Panc1 (cell line): ENCODE data around the gene NSD1. TPM values are rescaled to one million over a fixed set of nuclear protein-coding genes. Genes with fewer than 3 reads are reported as not detected.

ENCODE experiments used
- ATAC-seq: fragments of 200-7000 bp; cut with Tn5 transposase; 2 replicates; pipeline ENCODE4 v1.9.1; 2020; ENCODE audit warnings: mild to moderate bottlenecking, moderate library complexity
- BruUV-seq: library from RNA; stranded (reverse); fragments of 400-500 nt; replicated peaks from 2 replicates; lab custom pipeline; 2021; lab: Mats Ljungman, UMichigan
- CTCF ChIA-PET: fragments of 300-600 bp; sonication (Branson Sonifier 250); formaldehyde crosslinking; loops from one replicate; lab custom pipeline; 2022; ENCODE audit warnings: antibody characterized with exemption; lab: Charles Lee
- POLR2A ChIA-PET: fragments of 300-600 bp; sonication (Branson Sonifier 250); formaldehyde crosslinking; loops from one replicate; lab custom pipeline; 2022; ENCODE audit warnings: antibody characterized with exemption; lab: Charles Lee
- DNase-seq: peaks from one replicate; pipeline ENCODE4 v3.0.0-alpha.2; 2010; ENCODE audit warnings: low read depth, low spot score
- H3K27ac ChIP-seq: 2 replicates; pipeline ENCODE4 v1.5.1; 2011; ENCODE audit warnings: mild to moderate bottlenecking, low read length, inconsistent platforms
- H3K27me3 ChIP-seq: fragments of 200-500 bp; sonication (Bioruptor generic); 2 replicates; pipeline ENCODE4 v1.6.0; 2014; ENCODE audit warnings: low read length, inconsistent platforms; ENCODE audit not compliant: control insufficient read depth, insufficient read depth
- H3K36me3 ChIP-seq: fragments of 200-500 bp; sonication (Bioruptor generic); 2 replicates; pipeline ENCODE4 v1.5.1; 2014; ENCODE audit warnings: inconsistent platforms, mild to moderate bottlenecking, low read length, moderate library complexity; ENCODE audit not compliant: control insufficient read depth, insufficient read depth
- H3K4me1 ChIP-seq: 2 replicates; pipeline ENCODE4 v1.5.1; 2011; ENCODE audit warnings: inconsistent platforms, mild to moderate bottlenecking, low read length, moderate library complexity; ENCODE audit not compliant: control insufficient read depth, insufficient read depth
- H3K4me3 ChIP-seq, 2 experiments: 2 replicates each; pipeline ENCODE4 v1.5.1; 2011 to 2012; ENCODE audit warnings: low read depth in 2 of 2, low read length in 2 of 2, mild to moderate bottlenecking in 2 of 2, inconsistent platforms in 1 of 2, moderate library complexity in 1 of 2
- H3K9me3 ChIP-seq: fragments of 200-500 bp; sonication (Bioruptor generic); 2 replicates; pipeline ENCODE4 v1.5.1; 2014; ENCODE audit warnings: low read depth, mild to moderate bottlenecking, inconsistent platforms, low read length, moderate library complexity; ENCODE audit not compliant: control insufficient read depth, insufficient read depth
- CTCF ChIP-seq: fragments of 450-650 bp; IDR thresholded peaks from 2 replicates; pipeline ENCODE4 v1.5.1; 2017; ENCODE audit warnings: mild to moderate bottlenecking
- POLR2AphosphoS5 ChIP-seq: IDR thresholded peaks from 2 replicates; pipeline ENCODE4 v1.6.1; 2012; ENCODE audit warnings: mild to moderate bottlenecking, low read depth, low read length, moderate library complexity
- SIN3A ChIP-seq: IDR thresholded peaks from 2 replicates; pipeline ENCODE4 v1.6.1; 2012; ENCODE audit warnings: low read depth, mild to moderate bottlenecking, low read length, moderate library complexity, borderline replicate concordance; ENCODE audit not compliant: insufficient read depth
- TCF7L2 ChIP-seq: IDR thresholded peaks from 2 replicates; pipeline ENCODE4 v1.6.1; 2011; ENCODE audit warnings: mild to moderate bottlenecking, low read depth, low read length, inconsistent platforms
- in situ Hi-C: cut with HindIII; loops from 2 replicates; pipeline ENCODE4 v1.10.0; 2016; ENCODE audit warnings: low sequenced_read_pairs, low pct_unique_long_range_greater_than_20kb
- intact Hi-C: fragments of 100-400 bp; cut with micrococcal nuclease; formaldehyde crosslinking; loops from one replicate; pipeline ENCODE4 v1.10.0; 2022; ENCODE audit not compliant: unreplicated experiment
- total RNA-seq: library from RNA; stranded (reverse); gene quantifications from one replicate; pipeline ENCODE4 v1.2.1, GENCODE V29; 2021; ENCODE audit not compliant: unreplicated experiment
- TF ChIP-seq, protein P1 (sequence below), 2 experiments: IDR thresholded peaks; 2 replicates each; pipeline ENCODE4 v1.6.1; 2011 to 2012; ENCODE audit warnings: low read depth in 2 of 2, control low read depth in 1 of 2, low read length in 1 of 2, mild to moderate bottlenecking in 1 of 2, moderate library complexity in 1 of 2; ENCODE audit not compliant: insufficient read depth in 1 of 2

Gene NSD1
- total RNA-seq, 1 experiment from 2014 or later: 58.7 TPM

DNA sequence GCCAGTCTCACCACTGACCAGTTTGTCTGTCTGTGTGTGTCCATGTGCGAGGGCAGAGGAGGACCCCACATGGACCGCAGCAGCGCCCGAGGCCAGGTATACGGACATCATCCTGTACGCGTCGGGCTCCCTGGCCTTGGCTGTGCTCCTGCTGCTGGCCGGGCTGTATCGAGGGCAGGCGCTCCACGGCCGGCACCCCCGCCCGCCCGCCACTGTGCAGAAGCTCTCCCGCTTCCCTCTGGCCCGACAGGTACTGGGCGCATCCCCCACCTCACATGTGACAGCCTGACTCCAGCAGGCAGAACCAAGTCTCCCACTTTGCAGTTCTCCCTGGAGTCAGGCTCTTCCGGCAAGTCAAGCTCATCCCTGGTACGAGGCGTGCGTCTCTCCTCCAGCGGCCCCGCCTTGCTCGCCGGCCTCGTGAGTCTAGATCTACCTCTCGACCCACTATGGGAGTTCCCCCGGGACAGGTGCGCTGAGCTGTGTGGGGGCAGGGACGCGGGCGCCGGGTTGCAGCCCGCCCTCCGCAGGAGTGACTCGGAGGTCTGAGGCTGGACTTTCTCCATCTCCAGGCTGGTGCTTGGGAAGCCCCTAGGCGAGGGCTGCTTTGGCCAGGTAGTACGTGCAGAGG is 40.4 kb upstream of the NSD1 start:
- no peaks in the 10 kb centered on the region for H3K9me3 ChIP-seq
- ChIA-PET POLR2A (no interaction called here), CTCF (no interaction called here)
- in situ Hi-C loops (no loop called here), intact Hi-C loops (no loop called here)
- no peak overlapping the region for H3K27ac ChIP-seq
- H3K4me1 ChIP-seq: peaks cover 4% of the 10 kb centered on the region; the same call in 1 of the 2 replicates
- ATAC-seq: no peak
- H3K4me3 ChIP-seq: no peak overlapping the region
- no TSS peak for BruUV-seq
- no peak for TF ChIP-seq CTCF
- no peak for TF ChIP-seq SIN3A
- TF ChIP-seq POLR2AphosphoS5: no peak
- TF ChIP-seq, protein P1, sequence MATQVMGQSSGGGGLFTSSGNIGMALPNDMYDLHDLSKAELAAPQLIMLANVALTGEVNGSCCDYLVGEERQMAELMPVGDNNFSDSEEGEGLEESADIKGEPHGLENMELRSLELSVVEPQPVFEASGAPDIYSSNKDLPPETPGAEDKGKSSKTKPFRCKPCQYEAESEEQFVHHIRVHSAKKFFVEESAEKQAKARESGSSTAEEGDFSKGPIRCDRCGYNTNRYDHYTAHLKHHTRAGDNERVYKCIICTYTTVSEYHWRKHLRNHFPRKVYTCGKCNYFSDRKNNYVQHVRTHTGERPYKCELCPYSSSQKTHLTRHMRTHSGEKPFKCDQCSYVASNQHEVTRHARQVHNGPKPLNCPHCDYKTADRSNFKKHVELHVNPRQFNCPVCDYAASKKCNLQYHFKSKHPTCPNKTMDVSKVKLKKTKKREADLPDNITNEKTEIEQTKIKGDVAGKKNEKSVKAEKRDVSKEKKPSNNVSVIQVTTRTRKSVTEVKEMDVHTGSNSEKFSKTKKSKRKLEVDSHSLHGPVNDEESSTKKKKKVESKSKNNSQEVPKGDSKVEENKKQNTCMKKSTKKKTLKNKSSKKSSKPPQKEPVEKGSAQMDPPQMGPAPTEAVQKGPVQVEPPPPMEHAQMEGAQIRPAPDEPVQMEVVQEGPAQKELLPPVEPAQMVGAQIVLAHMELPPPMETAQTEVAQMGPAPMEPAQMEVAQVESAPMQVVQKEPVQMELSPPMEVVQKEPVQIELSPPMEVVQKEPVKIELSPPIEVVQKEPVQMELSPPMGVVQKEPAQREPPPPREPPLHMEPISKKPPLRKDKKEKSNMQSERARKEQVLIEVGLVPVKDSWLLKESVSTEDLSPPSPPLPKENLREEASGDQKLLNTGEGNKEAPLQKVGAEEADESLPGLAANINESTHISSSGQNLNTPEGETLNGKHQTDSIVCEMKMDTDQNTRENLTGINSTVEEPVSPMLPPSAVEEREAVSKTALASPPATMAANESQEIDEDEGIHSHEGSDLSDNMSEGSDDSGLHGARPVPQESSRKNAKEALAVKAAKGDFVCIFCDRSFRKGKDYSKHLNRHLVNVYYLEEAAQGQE (IDR thresholded peaks at IDR 0.05; ENCODE audit: insufficient read depth in 1 of 2, low read depth in 2 of 2, low read length in 1 of 2): no peak
- no peaks in the 10 kb centered on the region for H3K36me3 ChIP-seq
- no peak for DNase-seq
- H3K27me3 ChIP-seq: no peaks in the 10 kb centered on the region

GRCh38 chr5:177093803-177094202 is 39.8 kb upstream of the NSD1 start:
- no peak for DNase-seq
- in situ Hi-C loops: no loop called here
- no peak overlapping the region for H3K27ac ChIP-seq
- H3K27me3 ChIP-seq: no peaks in the 10 kb centered on the region
- TF ChIP-seq CTCF (no peak), TCF7L2 (no peak), SIN3A (no peak), POLR2AphosphoS5 (no peak)
- TF ChIP-seq, protein P1 (IDR thresholded peaks at IDR 0.05; ENCODE audit: insufficient read depth in 1 of 2, low read depth in 2 of 2, low read length in 1 of 2): no peak
- CTCF ChIA-PET: no interaction called here
- H3K9me3 ChIP-seq: no peaks in the 10 kb centered on the region
- BruUV-seq: no TSS peak
- no peaks in the 10 kb centered on the region for H3K36me3 ChIP-seq
- POLR2A ChIA-PET: no interaction called here
- H3K4me1 ChIP-seq: peaks cover 4% of the 10 kb centered on the region; the same call in 1 of the 2 replicates
- no peak overlapping the region for H3K4me3 ChIP-seq
- no peak for ATAC-seq
- intact Hi-C loops: no loop called here
